GM10847 (cell line): ENCODE data around the gene PEX11A.

Source experiments
- POLR2A ChIP-seq: IDR thresholded peaks from 2 replicates; pipeline ENCODE4 v1.6.1; 2011; ENCODE audit not compliant: insufficient read length; ENCODE audit errors: extremely low read depth

Gene PEX11A, protein sequence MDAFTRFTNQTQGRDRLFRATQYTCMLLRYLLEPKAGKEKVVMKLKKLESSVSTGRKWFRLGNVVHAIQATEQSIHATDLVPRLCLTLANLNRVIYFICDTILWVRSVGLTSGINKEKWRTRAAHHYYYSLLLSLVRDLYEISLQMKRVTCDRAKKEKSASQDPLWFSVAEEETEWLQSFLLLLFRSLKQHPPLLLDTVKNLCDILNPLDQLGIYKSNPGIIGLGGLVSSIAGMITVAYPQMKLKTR

DNA sequence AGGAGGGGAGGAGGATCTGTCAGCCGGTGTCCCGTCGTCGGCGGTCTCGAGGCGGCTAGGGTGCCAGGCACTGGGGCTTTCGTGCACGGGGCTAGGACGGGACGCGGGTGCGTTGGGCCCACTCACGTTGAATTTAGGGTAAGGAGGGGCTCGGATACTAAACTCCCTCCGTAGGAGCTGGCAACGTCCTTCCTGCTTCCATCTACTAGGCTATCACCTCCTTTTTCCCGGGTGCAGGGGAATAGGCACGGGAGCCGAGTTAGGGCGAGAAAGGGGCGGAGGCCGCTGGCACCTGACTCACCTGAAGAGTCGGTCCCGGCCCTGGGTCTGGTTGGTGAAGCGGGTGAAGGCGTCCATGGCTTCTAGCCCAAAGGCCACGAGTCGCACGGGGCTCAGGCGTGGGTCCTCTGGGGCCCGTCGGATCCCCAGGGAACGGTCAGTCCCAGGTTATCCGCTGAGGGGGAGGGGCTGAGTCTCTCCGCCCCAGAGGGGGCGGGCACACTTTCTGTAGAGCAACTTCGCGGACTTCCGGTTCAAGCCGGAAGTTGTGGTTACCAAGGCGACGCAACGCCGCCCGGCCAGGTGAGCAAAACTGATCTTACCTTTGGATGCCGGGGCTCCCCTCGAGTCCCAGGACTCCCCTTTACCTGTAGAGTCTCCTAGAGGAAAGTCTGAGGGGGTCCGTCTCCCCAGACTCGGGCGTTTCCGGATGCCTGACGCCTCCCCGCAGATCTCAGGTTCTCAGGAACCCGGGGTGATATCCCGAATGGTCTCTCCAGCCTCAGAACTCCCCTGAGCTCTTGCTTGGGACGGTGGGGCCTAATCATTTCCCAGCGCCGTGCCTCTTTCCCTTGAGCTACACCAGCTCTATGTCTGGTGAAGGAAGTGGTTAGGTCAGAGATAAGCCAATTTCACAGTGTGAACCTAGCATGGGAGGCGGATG, at the start of gene PEX11A, which contains the start of gene WDR93:
Gene PEX11A, minus strand, starts transcription at position 479 of the 943 bp plus-strand sequence. Its CDS starts 122 bp downstream, at position 357.
Gene WDR93, plus strand, starts transcription at position 536 of the 943 bp plus-strand sequence. CDS start 10,936 bp downstream, outside the sequence.
- no peak for TF ChIP-seq POLR2A

DNA sequence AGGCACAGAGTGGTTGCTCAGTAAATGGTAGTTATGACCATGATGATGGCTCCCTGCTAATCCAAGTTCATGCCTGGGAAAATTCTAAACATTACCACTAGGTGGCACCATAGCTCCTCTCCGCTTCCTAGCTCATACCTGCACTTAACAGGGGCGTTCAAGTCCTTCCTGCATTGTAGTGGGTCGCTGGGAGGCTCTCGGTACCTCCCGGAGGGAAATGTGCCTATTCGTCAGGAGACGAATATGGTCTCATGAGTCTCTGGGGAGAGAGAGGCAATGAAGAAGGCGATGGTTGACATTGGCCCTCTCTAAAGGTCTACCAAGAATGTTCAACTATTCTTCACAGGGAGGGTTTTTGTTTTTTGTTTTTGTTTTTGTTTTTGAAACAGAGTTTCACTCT, 49.6 kb upstream of the PEX11A start:
- TF ChIP-seq POLR2A: no peak

DNA sequence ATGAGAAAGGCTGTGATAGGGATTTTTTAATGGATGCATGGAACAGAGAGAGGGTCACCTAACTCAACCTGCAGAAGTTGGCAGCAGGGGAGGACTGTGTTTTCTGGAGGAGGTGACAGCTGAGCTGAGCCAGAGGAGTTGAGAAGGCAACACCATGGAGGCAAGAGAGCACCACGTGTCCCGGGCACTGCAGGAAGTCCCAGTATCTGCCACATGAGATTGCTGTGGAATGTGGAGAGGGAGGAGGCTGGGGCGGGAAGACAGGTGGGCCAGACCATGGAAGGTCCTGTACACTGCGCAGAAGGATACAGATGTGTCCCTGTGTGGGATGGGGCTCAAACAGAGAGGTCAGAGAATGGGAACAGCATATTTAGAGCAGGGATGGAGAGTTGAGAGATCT, 45.2 kb upstream of the PEX11A start:
- TF ChIP-seq POLR2A: no peak

DNA sequence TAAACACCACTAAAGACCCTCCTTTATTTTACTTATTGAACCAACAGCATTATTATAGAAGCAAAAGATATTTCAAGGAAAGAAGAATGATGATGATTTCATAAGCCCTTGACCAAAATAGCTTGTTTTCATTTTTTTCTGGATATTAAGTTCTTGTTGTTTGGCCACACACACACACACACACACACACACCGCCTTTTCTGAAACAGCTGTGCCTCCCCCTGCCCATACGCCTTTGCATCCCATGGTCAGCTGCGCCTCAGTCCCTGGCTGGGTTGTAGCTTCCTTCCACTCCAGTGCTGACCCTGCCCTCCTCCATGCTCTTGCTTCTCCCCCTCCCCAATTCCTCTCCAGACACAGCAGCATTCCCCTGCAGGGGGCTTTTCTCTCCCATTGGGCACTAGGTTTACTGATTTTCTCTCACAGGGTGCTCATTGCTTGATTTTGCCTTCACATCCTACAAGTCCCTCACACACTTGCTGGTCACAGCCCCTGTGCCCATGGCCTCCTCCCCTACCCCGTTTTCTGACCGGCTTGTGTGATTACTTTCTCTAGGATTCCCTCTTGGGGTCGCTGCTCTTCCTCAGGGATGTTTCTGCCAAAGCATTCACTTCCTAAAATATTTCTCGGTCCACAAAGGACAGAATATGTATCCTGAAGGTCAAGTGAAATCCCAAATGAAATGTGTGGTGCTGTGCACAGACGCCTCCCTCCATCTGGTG, 42.1 kb upstream of the PEX11A start:
- no peak for TF ChIP-seq POLR2A

DNA sequence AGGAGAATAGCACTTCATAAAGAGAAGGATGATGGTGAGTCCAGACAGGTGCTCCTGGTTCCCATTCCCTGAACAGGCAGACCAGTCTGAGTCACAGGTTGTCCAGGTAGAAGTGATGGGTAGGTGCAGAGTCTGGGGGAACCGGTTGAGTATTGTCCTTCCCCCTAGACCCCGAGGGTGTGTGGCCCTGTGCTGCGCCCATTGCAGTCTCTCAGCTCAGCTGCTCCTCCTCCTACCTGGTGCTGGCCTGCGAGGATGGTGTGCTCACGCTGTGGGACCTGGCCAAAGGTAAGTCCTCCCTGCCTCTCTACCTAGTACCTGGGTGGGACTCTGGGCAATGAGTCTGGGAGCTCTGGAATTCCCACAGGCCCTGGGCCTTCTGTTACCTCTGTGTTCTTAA, 40.7 kb upstream of the PEX11A start:
- no peak for TF ChIP-seq POLR2A

DNA sequence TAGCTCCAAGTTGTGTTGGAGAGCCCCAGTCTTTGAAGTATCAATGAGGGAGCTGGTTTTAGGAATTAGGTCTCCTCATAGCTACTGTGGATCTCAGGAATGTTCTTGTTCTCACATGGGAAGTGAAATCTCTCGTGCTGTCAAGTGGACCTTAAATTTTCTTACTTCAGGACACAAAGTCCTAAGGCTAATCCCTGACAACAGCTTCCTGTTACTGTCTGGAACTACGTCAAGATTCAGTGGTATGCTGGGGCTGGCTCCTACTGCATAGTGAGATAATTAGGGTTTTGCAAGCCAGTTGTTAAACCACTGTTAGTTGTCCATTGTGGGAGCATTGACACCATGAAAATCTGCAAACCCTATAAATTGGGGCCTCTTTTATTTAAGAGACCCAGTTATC, 37.7 kb upstream of the PEX11A start:
- TF ChIP-seq POLR2A: no peak

DNA sequence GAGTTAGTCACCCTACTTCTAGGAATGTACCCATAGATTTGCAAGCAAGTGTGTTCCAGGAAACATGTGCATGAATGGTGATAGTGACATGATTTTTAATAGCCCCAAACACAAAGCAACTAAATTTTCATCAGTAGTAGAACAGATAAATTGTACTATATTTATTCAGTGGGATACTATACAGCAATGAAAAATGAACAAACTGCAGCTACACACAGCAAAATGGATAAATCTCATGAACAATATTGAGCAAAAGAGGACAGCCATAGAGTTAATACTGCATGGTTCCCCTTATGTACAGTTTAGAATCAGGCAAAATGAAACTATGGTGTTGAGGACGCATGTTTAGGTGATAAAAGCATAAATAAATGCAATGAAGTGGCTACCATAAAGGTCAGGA, 34.5 kb upstream of the PEX11A start:
- no peak for TF ChIP-seq POLR2A

DNA sequence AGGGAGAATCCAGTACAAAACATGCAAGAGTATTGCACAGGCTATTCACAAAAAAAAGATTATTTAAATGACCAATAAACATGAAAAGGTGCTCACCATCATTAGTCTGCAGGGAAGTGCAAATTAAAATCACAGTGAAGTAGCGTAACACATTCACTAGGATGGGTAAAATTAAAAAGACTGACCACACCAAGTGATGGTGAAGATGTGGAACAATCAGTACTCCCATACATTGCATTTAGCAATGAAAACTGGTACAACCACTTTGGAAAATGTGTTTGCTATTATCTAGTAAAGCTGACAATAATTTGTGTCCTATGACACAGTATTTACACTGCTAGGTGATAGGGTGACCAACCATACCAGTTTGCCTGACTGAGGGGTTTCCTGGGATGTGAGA, 34.1 kb upstream of the PEX11A start:
- no peak for TF ChIP-seq POLR2A

DNA sequence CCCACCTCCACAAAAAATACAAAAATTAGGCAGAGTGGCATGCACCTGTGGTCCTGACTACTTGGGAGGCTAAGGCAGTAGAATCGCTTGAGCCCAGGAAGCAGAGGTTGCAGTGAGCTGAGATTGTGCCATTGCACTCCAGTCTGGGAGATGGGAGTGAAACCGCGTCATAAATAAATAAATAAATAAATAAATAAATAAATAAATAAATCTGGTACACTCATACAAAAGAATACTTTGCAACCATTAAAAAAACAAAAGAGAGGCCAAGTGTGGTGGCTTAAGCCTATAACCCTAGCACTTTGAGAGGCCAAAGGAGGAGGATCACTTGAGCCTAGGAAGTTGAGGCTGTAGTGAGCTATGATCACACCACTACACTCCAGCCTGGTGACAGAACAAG, 32.5 kb upstream of the PEX11A start:
- no peak for TF ChIP-seq POLR2A

DNA sequence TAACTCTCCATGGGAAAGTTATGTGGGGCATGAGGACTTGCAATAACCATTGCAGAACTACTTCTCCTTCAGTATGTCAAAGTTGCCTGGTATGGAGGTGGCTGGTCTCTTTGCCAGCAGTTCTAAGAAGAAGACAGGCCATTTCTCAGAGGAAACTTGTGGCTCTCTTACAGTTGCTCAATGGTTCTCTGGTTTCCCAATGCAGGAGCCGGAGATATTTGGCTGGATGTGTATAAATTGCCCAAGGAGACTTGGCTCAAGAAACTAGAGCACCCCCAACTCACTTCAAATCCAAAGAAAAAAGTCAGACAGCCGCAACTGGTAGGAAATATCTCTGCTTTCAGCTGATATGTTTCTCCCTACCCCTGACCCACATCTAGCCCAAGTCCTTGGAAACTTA, 24.2 kb upstream of the PEX11A start:
- no peak for TF ChIP-seq POLR2A

DNA sequence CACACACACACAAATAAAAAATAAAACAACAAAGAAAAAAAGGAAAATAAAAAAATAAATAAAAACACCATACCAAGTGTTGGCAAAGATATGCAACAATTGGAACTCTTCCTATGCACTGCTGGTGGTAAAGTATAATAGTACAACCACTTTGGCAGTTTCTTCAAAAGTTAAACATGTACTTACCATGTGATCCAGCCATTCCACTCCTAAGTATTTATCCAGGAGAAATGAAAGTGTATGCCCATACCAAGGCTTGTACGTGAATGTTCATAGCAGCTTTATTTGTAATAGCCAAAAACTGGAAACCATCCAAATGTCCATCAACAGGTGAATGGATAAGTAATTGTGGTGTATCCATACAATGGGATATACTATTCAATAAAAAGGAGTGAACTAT, 17.0 kb upstream of the PEX11A start:
- no peak for TF ChIP-seq POLR2A

DNA sequence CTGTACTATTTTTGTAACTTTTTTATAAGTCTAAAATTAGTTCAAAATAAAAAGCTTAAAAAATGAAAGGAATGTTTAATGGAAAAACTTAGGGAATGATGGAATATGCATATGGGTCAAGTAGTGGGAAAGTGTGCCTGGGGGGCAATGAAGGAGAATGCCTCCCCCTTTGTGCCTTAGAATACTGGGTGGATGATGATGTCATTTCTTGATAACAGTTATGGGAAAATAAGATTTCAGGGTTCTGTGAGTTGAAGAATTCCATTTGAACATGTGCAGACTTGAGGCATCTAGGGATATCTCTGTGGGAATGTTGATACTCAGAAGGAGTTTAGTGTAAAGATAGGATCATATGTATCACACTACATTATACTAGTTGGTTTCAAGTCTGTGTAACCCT, 13.9 kb upstream of the PEX11A start:
- no peak for TF ChIP-seq POLR2A

DNA sequence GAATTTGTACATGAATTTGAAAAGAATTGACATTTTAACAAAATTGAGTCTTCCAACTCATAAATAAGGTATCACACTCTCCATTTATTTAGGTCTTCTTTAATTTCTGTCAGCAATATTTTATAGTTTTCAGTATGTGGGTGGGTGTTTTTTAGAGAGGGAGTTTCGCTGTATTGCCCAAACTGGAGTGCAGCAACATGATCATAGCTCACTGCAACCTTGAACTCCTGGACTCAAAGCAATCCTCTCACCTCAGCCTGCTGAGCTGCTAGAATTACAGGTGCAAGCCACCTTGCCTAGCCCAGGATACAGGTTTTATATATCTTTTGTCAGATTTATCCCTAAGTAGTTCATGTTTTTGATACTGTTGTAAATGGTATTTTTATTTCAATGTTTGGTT, 4.6 kb upstream of the PEX11A start:
- TF ChIP-seq POLR2A: no peak

DNA sequence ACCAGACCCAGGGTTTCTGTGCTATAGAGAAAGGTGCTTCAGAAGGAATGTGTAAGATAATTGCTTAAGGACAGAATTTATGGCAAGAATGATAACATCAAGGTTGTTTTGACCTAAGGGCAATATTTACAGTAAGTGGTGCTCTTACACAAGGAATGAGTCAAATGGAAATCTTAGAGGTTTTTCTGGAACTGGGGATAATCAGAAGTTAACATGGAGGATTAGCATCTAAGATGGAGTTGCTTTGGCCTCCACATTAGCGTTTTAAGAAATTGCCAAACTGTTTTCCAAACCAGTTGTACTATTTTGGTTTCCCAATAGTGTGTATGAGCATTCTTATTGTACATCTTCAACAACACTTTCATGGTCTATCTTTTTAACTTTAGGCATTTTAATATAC, 3.1 kb upstream of the PEX11A start:
- no peak for TF ChIP-seq POLR2A

DNA sequence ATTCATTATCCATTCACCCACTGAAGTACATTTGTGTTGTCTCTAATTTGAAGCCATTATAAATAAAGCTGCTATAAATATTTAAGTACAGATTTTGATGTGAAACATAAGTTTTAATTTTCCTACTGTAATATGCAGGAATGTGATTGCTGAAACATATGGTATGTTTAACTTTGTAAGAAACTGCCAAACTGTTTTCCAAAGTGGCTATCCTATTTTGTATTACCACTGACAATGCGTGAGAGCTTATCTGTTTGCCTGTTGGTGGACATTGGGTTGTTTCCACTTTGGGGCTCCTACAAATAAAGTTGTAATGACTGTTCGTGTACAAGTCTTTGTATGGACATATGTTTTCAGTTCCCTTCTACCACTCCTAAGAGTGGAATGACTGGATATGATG, 2.5 kb upstream of the PEX11A start:
- TF ChIP-seq POLR2A: no peak

DNA sequence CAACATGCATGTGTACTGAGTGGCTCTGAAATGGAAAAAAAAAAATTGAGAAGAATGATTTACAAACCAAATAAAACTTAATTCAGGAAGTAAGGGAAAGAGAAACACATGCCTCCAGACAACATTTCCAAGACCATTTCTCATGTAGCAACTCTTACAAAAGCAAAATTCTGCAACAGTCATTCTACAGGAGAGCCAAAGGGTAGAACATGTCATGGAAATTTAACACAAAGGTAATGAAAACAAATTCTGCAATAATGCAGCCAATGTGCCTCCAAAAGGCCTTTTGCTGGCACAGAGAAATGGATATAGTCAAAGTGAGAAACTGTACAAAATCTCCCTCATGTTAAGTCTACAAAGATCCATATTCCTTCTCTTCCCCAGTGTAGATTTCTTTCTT, 4.0 kb downstream of the PEX11A start:
- no peak for TF ChIP-seq POLR2A
